K562 (cell line): ENCODE results near the gene ABCG2. TPM values are rescaled to one million over a fixed set of nuclear protein-coding genes. Genes with fewer than 3 reads are reported as not detected.

ENCODE experiments used
- ATAC-seq: fragments of 200-7000 bp; cut with Tn5 transposase; 3 replicates; pipeline ENCODE4 v1.9.1; 2020; ENCODE audit warnings: moderate library complexity
- BruUV-seq: library from RNA; stranded (reverse); fragments of 400-500 nt; replicated peaks from 2 replicates; lab custom pipeline; 2021; lab: Mats Ljungman, UMichigan
- CTCF ChIA-PET: fragments of 300-600 bp; formaldehyde crosslinking; extraction: SDS; loops from one replicate; lab custom pipeline; 2021; ENCODE audit warnings: low intra/inter-chr PET ratio; lab: Yijun Ruan, JAX
- POLR2A ChIA-PET: fragments of 300-600, 350-650 bp; sonication (Branson Sonifier 250); formaldehyde crosslinking; extraction: SDS; loops from one replicate; lab custom pipeline; 2021; ENCODE audit warnings: antibody characterized with exemption, inconsistent platforms; lab: Yijun Ruan, JAX
- DNase-seq, 4 experiments: peaks; one replicate each; pipeline versions ENCODE4 v3.0.0 to v3.0.0-alpha.2; 2011 to 2018; ENCODE audit warnings: low spot score in 3 of 4, mixed read lengths in 3 of 4; ENCODE audit errors: extremely low read depth in 1 of 4
- FAIRE-seq: peaks from 2 replicates; lab custom pipeline; 2011; peaks lifted over from hg19 to GRCh38; lab: Jason Lieb, UNC
- H2AFZ ChIP-seq: 2 replicates; pipeline ENCODE4 v1.6.0; 2011; ENCODE audit warnings: low read depth, low read length, control low read depth, inconsistent platforms
- H3K27ac ChIP-seq: fragments of 200-600 bp; 3 replicates; pipeline ENCODE4 v1.8.0; 2011; ENCODE audit warnings: low read depth, mild to moderate bottlenecking, control low read depth, inconsistent platforms, low read length, moderate library complexity, mixed read lengths; ENCODE audit errors: extremely low read depth
- H3K27me3 ChIP-seq, 2 experiments: fragments of 300-600 bp in 1 of 2; 2 replicates in 1 of 2; 3 replicates in 1 of 2; pipeline versions ENCODE4 v1.6.0 to v1.8.0; 2011; ENCODE audit warnings: inconsistent platforms in 2 of 2, low read length in 2 of 2, mild to moderate bottlenecking in 1 of 2, mixed read lengths in 1 of 2, moderate library complexity in 1 of 2; ENCODE audit not compliant: control insufficient read depth in 2 of 2, insufficient read depth in 2 of 2
- H3K36me3 ChIP-seq: fragments of 300-600 bp; 3 replicates; pipeline ENCODE4 v1.8.0; 2011; ENCODE audit warnings: mild to moderate bottlenecking, low read length, inconsistent platforms; ENCODE audit not compliant: control insufficient read depth, insufficient read depth
- H3K4me1 ChIP-seq, 2 experiments: fragments of 200-600 bp in 1 of 2; replicated peaks in 1 of 2; 2 replicates in 1 of 2; 3 replicates in 1 of 2; pipeline versions ENCODE4 v1.5.1 to v1.8.0; 2011; ENCODE audit warnings: inconsistent platforms in 2 of 2, low read length in 2 of 2, mild to moderate bottlenecking in 1 of 2, mixed read lengths in 1 of 2, moderate library complexity in 1 of 2; ENCODE audit not compliant: control insufficient read depth in 2 of 2, insufficient read depth in 2 of 2
- H3K4me2 ChIP-seq: 2 replicates; pipeline ENCODE4 v1.6.1; 2011; ENCODE audit warnings: low read length, control low read depth, inconsistent platforms, mixed read lengths; ENCODE audit not compliant: insufficient read depth
- H3K4me3 ChIP-seq: fragments of 200-600 bp; sonication (generic), shearing (Covaris generic); 2 replicates; pipeline ENCODE4 v1.5.1; 2016; ENCODE audit warnings: control low read depth, inconsistent platforms
- H3K79me2 ChIP-seq: fragments of 200-600 bp; 3 replicates; pipeline ENCODE4 v1.8.0; 2011; ENCODE audit warnings: low read length, inconsistent platforms; ENCODE audit not compliant: control insufficient read depth, insufficient read depth
- H3K9ac ChIP-seq, 2 experiments: 2 replicates each; pipeline versions ENCODE4 v1.6.0 to v1.6.1; 2011; ENCODE audit warnings: low read depth in 2 of 2, low read length in 2 of 2, control low read depth in 1 of 2, inconsistent platforms in 1 of 2, mild to moderate bottlenecking in 1 of 2, mixed read lengths in 1 of 2; ENCODE audit not compliant: insufficient read depth in 1 of 2
- H3K9me1 ChIP-seq: one replicate; pipeline ENCODE4 v1.6.0; 2011; ENCODE audit warnings: inconsistent platforms, mild to moderate bottlenecking, low read length, moderate library complexity; ENCODE audit not compliant: control insufficient read depth, insufficient read depth
- H3K9me3 ChIP-seq: replicated peaks from 2 replicates; pipeline ENCODE4 v1.5.1; 2011; ENCODE audit warnings: low read depth, low read length, inconsistent platforms; ENCODE audit not compliant: control insufficient read depth, insufficient read depth
- H4K20me1 ChIP-seq: replicated peaks from 2 replicates; pipeline ENCODE4 v1.6.1; 2011; ENCODE audit warnings: low read length, inconsistent platforms, mixed read lengths; ENCODE audit not compliant: control insufficient read depth, insufficient read depth
- BDP1 ChIP-seq: IDR thresholded peaks from 3 replicates; pipeline ENCODE4 v1.6.1; 2011; ENCODE audit not compliant: insufficient read length, insufficient read depth
- COPS2 ChIP-seq: fragments of 450-650 bp; conservative IDR thresholded peaks from 2 replicates; pipeline ENCODE4 v1.6.1; 2016; ENCODE audit warnings: mild to moderate bottlenecking, moderate library complexity
- ESRRB ChIP-seq: fragments of 250-450 bp; sonication (Bioruptor Pico); IDR thresholded peaks from 2 replicates; pipeline ENCODE4 v1.5.0; 2020; ENCODE audit warnings: mild to moderate bottlenecking, moderate library complexity, borderline replicate concordance
- KAT2B ChIP-seq: IDR thresholded peaks from one replicate; pipeline ENCODE4 v1.6.1; 2012; ENCODE audit warnings: low read depth, mild to moderate bottlenecking, control low read depth, inconsistent platforms, low read length, moderate library complexity
- KLF1 ChIP-seq: fragments of 450-650 bp; IDR thresholded peaks from 2 replicates; pipeline ENCODE4 v1.6.1; 2016; ENCODE audit warnings: missing genetic modification characterization, missing compliant biosample characterization
- RERE ChIP-seq: sonication (generic); formaldehyde crosslinking; IDR thresholded peaks from 2 replicates; pipeline ENCODE4 v1.8.0; 2023; ENCODE audit warnings: missing genetic modification reagents, mild to moderate bottlenecking, borderline replicate concordance
- ZNF133 ChIP-seq: fragments of 250-450 bp; sonication (Bioruptor Pico); IDR thresholded peaks from 2 replicates; pipeline ENCODE4 v1.4.0; 2020; ENCODE audit warnings: mild to moderate bottlenecking
- ZNF764 ChIP-seq: fragments of 250-450 bp; sonication (Bioruptor Pico); IDR thresholded peaks from 2 replicates; pipeline ENCODE4 v1.4.0; 2020; ENCODE audit warnings: low read depth, mild to moderate bottlenecking, moderate library complexity
- WGBS: fragments of 100-300 bp; shearing (Covaris generic); methylation state at CpG from one replicate; pipeline ENCODE4 v1.1.6; 2016; ENCODE audit warnings: low coverage, mixed read lengths; ENCODE audit not compliant: insufficient coverage; ENCODE audit errors: missing lambda C conversion rate; 5-methylcytosine and 5-hydroxymethylcytosine counted together
- in situ Hi-C: fragments of 300-500 bp; cut with MboI; formaldehyde crosslinking; loops from 4 replicates; pipeline ENCODE4 v1.15.0; 2018; ENCODE audit warnings: inconsistent platforms, mixed read lengths
- intact Hi-C: fragments of 100-400 bp; cut with micrococcal nuclease; formaldehyde crosslinking; loops from 2 replicates; pipeline ENCODE4 v1.14.2; 2022
- polyA plus RNA-seq, 8 experiments: library from polyadenylated mRNA; depleted of rRNA in 4 of 8; stranded (reverse) in 5 of 8; unstranded in 3 of 8; fragments of >200 nt; fragmentation: Nextera tagmentation in 2 of 8; fragmentation: Illumina TruSeq in 1 of 8; extraction: Ambion mirVana in 2 of 8; extraction: Trizol in 1 of 8; gene quantifications; 2 replicates each; pipeline versions ENCODE4 v1.2.1 to v1.2.3, GENCODE V29; 2011 to 2014; ENCODE audit warnings: inconsistent platforms in 1 of 8, missing spikeins in 1 of 8
- total RNA-seq, 7 experiments: library from RNA; depleted of rRNA in 6 of 7; stranded (reverse); fragments of >200 nt in 6 of 7; fragmentation: Illumina TruSeq in 2 of 7; extraction: Trizol in 2 of 7; gene quantifications; 2 replicates each; pipeline versions ENCODE4 v1.2.1 to v1.2.3, GENCODE V29; 2011 to 2021; ENCODE audit warnings: low replicate concordance in 1 of 7
- TF ChIP-seq, protein P1 (sequence below): IDR thresholded peaks from 2 replicates; pipeline ENCODE4 v1.6.1; 2012; ENCODE audit warnings: low read depth, low read length, improper control_type of control experiment, borderline replicate concordance

Gene ABCG2
- total and polyA plus RNA-seq, 9 of the 15 experiments (the other 6 are each of a cell fraction or from before 2014, with no cell fraction given): 0.01 to 0.36 (median 0.11) TPM; not detected in 4

GRCh38 chr4:88136249-88136648 lies 22.2 kb downstream of the ABCG2 start:
- Histone ChIP-seq H3K9ac (no peak overlapping the region), H3K79me2 (no peaks in the 10 kb centered on the region), H3K36me3 (no peaks in the 10 kb centered on the region), H3K9me3 (no peaks in the 10 kb centered on the region), H2AFZ (no peak overlapping the region), H3K4me2 (no peak overlapping the region), H3K4me1 (no peaks in the 10 kb centered on the region), H3K9me1 (no peaks in the 10 kb centered on the region), H3K27me3 (peaks cover 7 to 11% of the 10 kb centered on the region in 2 experiments; a peak in 3 of 5 replicates), H3K27ac (no peak overlapping the region), H4K20me1 (no peaks in the 10 kb centered on the region), H3K4me3 (no peak overlapping the region)
- TF ChIP-seq KAT2B (no peak), COPS2 (no peak), ESRRB (no peak), ZNF764 (CRISPR knock-in tag) (no peak), ZNF133 (CRISPR knock-in tag) (no peak), KLF1 (no peak), BDP1 (no peak)
- 8% methylated on average over 3 of the region's 3 CpGs for WGBS
- FAIRE-seq: no peak
- ChIA-PET CTCF (no interaction called here), POLR2A (interaction anchor here (1.0 kb wide), 1 partner anchor 27 kb away, joined by 3 read pairs; no protein-coding TSS in a partner anchor)
- no peak for ATAC-seq
- BruUV-seq: no TSS peak
- intact Hi-C loops (no loop called here), in situ Hi-C loops (no loop called here)
- DNase-seq: no peak

GRCh38 chr4:88135356-88135663 lies 23.1 kb downstream of the ABCG2 start:
- no peaks in the 10 kb centered on the region for H3K79me2 ChIP-seq
- no peak overlapping the region for H3K4me2 ChIP-seq
- ChIA-PET POLR2A (interaction anchor here (0.5 to 1.0 kb wide), 2 partner anchors 26 to 703 kb away, joined by 3 read pairs; no protein-coding TSS in a partner anchor), CTCF (no interaction called here)
- no peak overlapping the region for H2AFZ ChIP-seq
- no peaks in the 10 kb centered on the region for H3K9me1 ChIP-seq
- 7% methylated on average over 3 of the region's 3 CpGs for WGBS
- H3K4me3 ChIP-seq: no peak overlapping the region
- H3K9ac ChIP-seq: no peak overlapping the region
- BruUV-seq: no TSS peak
- ATAC-seq (no peak), DNase-seq (no peak), FAIRE-seq (no peak)
- no peaks in the 10 kb centered on the region for H3K4me1 ChIP-seq
- H4K20me1 ChIP-seq: no peaks in the 10 kb centered on the region
- H3K36me3 ChIP-seq: no peaks in the 10 kb centered on the region
- H3K27me3 ChIP-seq: peaks cover 7 to 8% of the 10 kb centered on the region in 2 experiments; a peak in 3 of 5 replicates
- H3K27ac ChIP-seq: no peak overlapping the region
- in situ Hi-C loops: no loop called here
- no peaks in the 10 kb centered on the region for H3K9me3 ChIP-seq
- intact Hi-C loops: no loop called here
- TF ChIP-seq RERE (CRISPR knock-in tag): no peak
- TF ChIP-seq, protein P1, sequence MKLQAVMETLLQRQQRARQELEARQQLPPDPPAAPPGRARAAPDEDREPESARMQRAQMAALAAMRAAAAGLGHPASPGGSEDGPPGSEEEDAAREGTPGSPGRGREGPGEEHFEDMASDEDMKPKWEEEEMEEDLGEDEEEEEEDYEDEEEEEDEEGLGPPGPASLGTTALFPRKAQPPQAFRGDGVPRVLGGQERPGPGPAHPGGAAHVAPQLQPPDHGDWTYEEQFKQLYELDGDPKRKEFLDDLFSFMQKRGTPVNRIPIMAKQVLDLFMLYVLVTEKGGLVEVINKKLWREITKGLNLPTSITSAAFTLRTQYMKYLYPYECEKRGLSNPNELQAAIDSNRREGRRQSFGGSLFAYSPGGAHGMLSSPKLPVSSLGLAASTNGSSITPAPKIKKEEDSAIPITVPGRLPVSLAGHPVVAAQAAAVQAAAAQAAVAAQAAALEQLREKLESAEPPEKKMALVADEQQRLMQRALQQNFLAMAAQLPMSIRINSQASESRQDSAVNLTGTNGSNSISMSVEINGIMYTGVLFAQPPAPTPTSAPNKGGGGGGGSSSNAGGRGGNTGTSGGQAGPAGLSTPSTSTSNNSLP: no peak
